ENCODE measurements around the gene PTGR2. TPM values are rescaled to one million over a fixed set of nuclear protein-coding genes. Genes with fewer than 3 reads are reported as not detected.

PTGR2 gene
- total and polyA plus RNA-seq, 2 donors (not counting 1 experiment from before 2014, with no cell fraction given): 5.6 to 7.9 TPM

GRCh38 chr14:73924337-73924736 lies 72.7 kb downstream of the PTGR2 start:
- Histone ChIP-seq H3K27ac (ENCODE audit: insufficient read depth, low read length) (no peak overlapping the region), H3K27me3 (ENCODE audit: control insufficient read depth, insufficient read depth, low read length) (no peaks in the 10 kb centered on the region), H3K9me3 (ENCODE audit: control insufficient read depth, insufficient read depth, low read depth, low read length) (no peaks in the 10 kb centered on the region), H3K4me2 (ENCODE audit: extremely low read depth, insufficient read depth, low read length) (no peak overlapping the region), H3K79me2 (ENCODE audit: control insufficient read depth, insufficient read depth, low read length) (no peaks in the 10 kb centered on the region), H3K4me3 (replicated peaks in 1 of 4; ENCODE audit: control extremely low read depth in 1 of 4, insufficient read depth in 1 of 4, low read depth in 3 of 4, low read length in 4 of 4) (no peak overlapping the region), H3K36me3 (ENCODE audit: control insufficient read depth, insufficient read depth, low read length) (peaks cover 13% of the 10 kb centered on the region), H4K20me1 (ENCODE audit: control insufficient read depth, extremely low read depth, insufficient read depth, low read length) (no peaks in the 10 kb centered on the region), H2AFZ (ENCODE audit: low read length) (no peak overlapping the region), H3K4me1 (ENCODE audit: control insufficient read depth, extremely low read depth, insufficient read depth, low read length) (peaks cover 2% of the 10 kb centered on the region), H3K9ac (ENCODE audit: insufficient read depth, low read length) (no peak overlapping the region)
- DNase-seq (ENCODE audit: low read depth in 2 of 2): peak in 1 of 2 donors; percentile 20
- TF ChIP-seq CTCF (conservative IDR thresholded peaks at IDR 0.05 in 1 of 2, IDR thresholded peaks at IDR 0.05 in 1 of 2; ENCODE audit: low read depth in 1 of 2, low read length in 2 of 2): no peak
- no peak for TF ChIP-seq EZH2 (IDR thresholded peaks at IDR 0.05; ENCODE audit: low read length, missing control alignments)

Other genes with a start within 250 kb of the PTGR2 start
- not detected in 2 replicates for gene ACOT6, start 239.3 kb upstream of the PTGR2 start, total RNA-seq
- not detected in 2 replicates for gene ACOT6, start 239.3 kb upstream of the PTGR2 start, polyA plus RNA-seq
- gene DNAL1, start 206.8 kb upstream of the PTGR2 start, total RNA-seq: 5.3 and 8.2 TPM in 2 replicates
- gene DNAL1, start 206.8 kb upstream of the PTGR2 start, polyA plus RNA-seq: 9.0 and 11.3 TPM in 2 replicates
- 11.6 and 19.5 TPM in 2 replicates for gene PNMA1, start 137.4 kb upstream of the PTGR2 start, total RNA-seq
- 44.5 and 46.8 TPM in 2 replicates for gene PNMA1, start 137.4 kb upstream of the PTGR2 start, polyA plus RNA-seq
- gene ZNF410, start 35.0 kb downstream of the PTGR2 start, total RNA-seq: 71.4 and 80.4 TPM in 2 replicates
- 45.7 and 46.5 TPM in 2 replicates for gene ZNF410, start 35.0 kb downstream of the PTGR2 start, polyA plus RNA-seq
- gene FAM161B, start 98.3 kb downstream of the PTGR2 start, total RNA-seq: 4.1 and 5.3 TPM in 2 replicates
- 2.8 and 3.7 TPM in 2 replicates for gene FAM161B, start 98.3 kb downstream of the PTGR2 start, polyA plus RNA-seq
- 13.4 and 18.0 TPM in 2 replicates for gene COQ6, start 98.5 kb downstream of the PTGR2 start, total RNA-seq
- 20.8 and 23.2 TPM in 2 replicates for gene COQ6, start 98.5 kb downstream of the PTGR2 start, polyA plus RNA-seq
- 6.7 and 9.6 TPM in 2 replicates for gene ENTPD5, start 167.5 kb downstream of the PTGR2 start, total RNA-seq
- gene ENTPD5, start 167.5 kb downstream of the PTGR2 start, polyA plus RNA-seq: 11.5 and 13.7 TPM in 2 replicates
- gene BBOF1, start 167.5 kb downstream of the PTGR2 start, total RNA-seq: 3.8 and 4.4 TPM in 2 replicates
- gene BBOF1, start 167.5 kb downstream of the PTGR2 start, polyA plus RNA-seq: 3.0 and 7.8 TPM in 2 replicates
- 19.5 and 38.6 TPM in 2 replicates for gene ALDH6A1, start 232.6 kb downstream of the PTGR2 start, total RNA-seq
- gene ALDH6A1, start 232.6 kb downstream of the PTGR2 start, polyA plus RNA-seq: 16.2 and 21.7 TPM in 2 replicates
- gene LIN52, start 233.1 kb downstream of the PTGR2 start, total RNA-seq: 8.2 and 11.9 TPM in 2 replicates
- 7.5 and 9.5 TPM in 2 replicates for gene LIN52, start 233.1 kb downstream of the PTGR2 start, polyA plus RNA-seq